WTC11 (cell line): Measurements from ENCODE around the gene ALAS1. TPM values are rescaled to one million over a fixed set of nuclear protein-coding genes. Genes with fewer than 3 reads are reported as not detected.

Source experiments
- ATAC-seq: fragments of 200-7000 bp; cut with Tn5 transposase; 2 replicates; pipeline ENCODE4 v1.10.0; 2021; ENCODE audit warnings: mild to moderate bottlenecking, moderate library complexity
- CTCF ChIA-PET: fragments of 300-600 bp; sonication (Branson Sonifier 250); formaldehyde crosslinking; loops from one replicate; lab custom pipeline; 2021; ENCODE audit warnings: antibody characterized with exemption; lab: Charles Lee
- POLR2A ChIA-PET: fragments of 350-600 bp; sonication (Branson Sonifier 250); formaldehyde crosslinking; loops from one replicate; lab custom pipeline; 2021; ENCODE audit warnings: antibody characterized with exemption; lab: Charles Lee
- DNase-seq: peaks from one replicate; pipeline ENCODE4 v3.0.0; 2021; ENCODE audit warnings: low spot score
- H3K27ac Mint-ChIP-seq: 2 replicates; pipeline ENCODE4 v1.8.0; 2021; ENCODE audit warnings: mixed read lengths
- H3K27me3 Mint-ChIP-seq: 2 replicates; pipeline ENCODE4 v1.8.0; 2021; ENCODE audit warnings: low read depth, mild to moderate bottlenecking, moderate library complexity, mixed read lengths
- H3K36me3 Mint-ChIP-seq: 2 replicates; pipeline ENCODE4 v1.8.0; 2021; ENCODE audit warnings: mixed read lengths
- H3K4me1 Mint-ChIP-seq: 2 replicates; pipeline ENCODE4 v1.8.0; 2022; ENCODE audit warnings: mixed read lengths
- H3K4me3 Mint-ChIP-seq: 2 replicates; pipeline ENCODE4 v1.8.0; 2021; ENCODE audit warnings: mild to moderate bottlenecking, moderate library complexity, mixed read lengths
- H3K9me3 Mint-ChIP-seq: 2 replicates; pipeline ENCODE4 v1.8.0; 2021; ENCODE audit warnings: mixed read lengths
- GABPB1 ChIP-seq: sonication (generic); formaldehyde crosslinking; IDR thresholded peaks from 2 replicates; pipeline ENCODE4 v1.8.1; 2023; ENCODE audit warnings: mild to moderate bottlenecking, missing genetic modification reagents
- MYBL2 ChIP-seq: sonication (generic); formaldehyde crosslinking; IDR thresholded peaks from 2 replicates; pipeline ENCODE4 v1.8.1; 2023; ENCODE audit warnings: mild to moderate bottlenecking, moderate library complexity, missing genetic modification reagents
- NR2C2 ChIP-seq: sonication (generic); formaldehyde crosslinking; IDR thresholded peaks from 2 replicates; pipeline ENCODE4 v1.8.0; 2022; ENCODE audit warnings: mild to moderate bottlenecking, missing genetic modification reagents
- PRRX2 ChIP-seq: fragments of 250-450 bp; sonication (Bioruptor Pico); IDR thresholded peaks from 2 replicates; pipeline ENCODE4 v1.8.0; 2021; ENCODE audit warnings: mild to moderate bottlenecking
- RELA ChIP-seq: sonication (generic); formaldehyde crosslinking; IDR thresholded peaks from 2 replicates; pipeline ENCODE4 v1.8.1; 2022; ENCODE audit warnings: missing genetic modification reagents, mild to moderate bottlenecking, borderline replicate concordance
- SOX15 ChIP-seq: fragments of 250-450 bp; sonication (Bioruptor Pico); IDR thresholded peaks from 2 replicates; pipeline ENCODE4 v1.9.0; 2021; ENCODE audit warnings: mild to moderate bottlenecking
- TEAD4 ChIP-seq: sonication (generic); formaldehyde crosslinking; IDR thresholded peaks from 2 replicates; pipeline ENCODE4 v1.8.0; 2022; ENCODE audit warnings: mild to moderate bottlenecking, missing genetic modification reagents
- ZNF138 ChIP-seq: sonication (generic); formaldehyde crosslinking; conservative IDR thresholded peaks from 2 replicates; pipeline ENCODE4 v1.8.1; 2022; ENCODE audit warnings: mild to moderate bottlenecking, moderate library complexity, missing genetic modification reagents
- ZNF232 ChIP-seq: sonication (generic); formaldehyde crosslinking; IDR thresholded peaks from 2 replicates; pipeline ENCODE4 v1.8.0; 2022; ENCODE audit warnings: mild to moderate bottlenecking, missing genetic modification reagents
- total RNA-seq: library from RNA; stranded (reverse); gene quantifications from 3 replicates; pipeline ENCODE4 v1.2.3, GENCODE V29; 2021
- TF ChIP-seq, protein P1 (sequence below): sonication (generic); formaldehyde crosslinking; IDR thresholded peaks from 2 replicates; pipeline ENCODE4 v1.8.0; 2022; ENCODE audit warnings: missing genetic modification reagents
- TF ChIP-seq, protein P2 (sequence below): sonication (generic); formaldehyde crosslinking; IDR thresholded peaks from 2 replicates; pipeline ENCODE4 v1.8.0; 2023; ENCODE audit warnings: missing genetic modification reagents, mild to moderate bottlenecking, borderline replicate concordance
- TF ChIP-seq, protein P3 (sequence below): sonication (generic); formaldehyde crosslinking; conservative IDR thresholded peaks from 2 replicates; pipeline ENCODE4 v1.8.1; 2023; ENCODE audit warnings: mild to moderate bottlenecking, low read depth, missing genetic modification reagents, moderate library complexity
- TF ChIP-seq, protein P4 (sequence below): sonication (generic); formaldehyde crosslinking; IDR thresholded peaks from 2 replicates; pipeline ENCODE4 v1.8.1; 2022; ENCODE audit warnings: low read depth, missing genetic modification reagents, borderline replicate concordance

The ALAS1 gene
- total RNA-seq, 1 experiment from 2014 or later, result 39.1 TPM

DNA sequence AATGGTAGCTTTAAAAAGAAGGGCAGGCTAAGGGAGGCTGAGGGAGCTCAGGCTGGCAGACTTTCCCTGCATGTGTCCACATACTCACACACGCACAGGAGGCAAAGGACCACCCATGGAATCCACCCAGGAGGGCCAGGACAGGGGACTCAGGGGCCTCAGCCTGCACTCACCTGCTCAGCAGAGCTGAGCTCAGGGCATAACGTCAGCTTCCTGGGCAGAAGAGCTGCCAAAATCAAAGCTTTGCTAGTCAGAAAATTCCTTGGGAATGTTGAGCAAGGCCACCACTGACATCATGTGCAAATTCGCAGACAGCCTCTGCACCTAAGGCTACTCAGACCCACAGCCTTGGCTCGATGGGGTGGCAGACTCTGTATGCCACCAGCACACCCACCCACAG lies 16.4 kb upstream of the ALAS1 start:
- Mint-ChIP-seq H3K27ac (no peak overlapping the region), H3K4me3 (no peak overlapping the region), H3K4me1 (peaks cover 11% of the 10 kb centered on the region; the same call in 1 of the 2 replicates), H3K9me3 (no peaks in the 10 kb centered on the region), H3K36me3 (no peaks in the 10 kb centered on the region), H3K27me3 (peaks cover 2% of the 10 kb centered on the region; the same call in 1 of the 2 replicates)
- ChIA-PET CTCF (interaction anchor here (1.1 kb wide), 1 partner anchor 11 kb away, joined by 3 read pairs; no protein-coding TSS in a partner anchor), POLR2A (no interaction called here)
- ATAC-seq (no peak), DNase-seq (no peak)
- TF ChIP-seq, protein P1, sequence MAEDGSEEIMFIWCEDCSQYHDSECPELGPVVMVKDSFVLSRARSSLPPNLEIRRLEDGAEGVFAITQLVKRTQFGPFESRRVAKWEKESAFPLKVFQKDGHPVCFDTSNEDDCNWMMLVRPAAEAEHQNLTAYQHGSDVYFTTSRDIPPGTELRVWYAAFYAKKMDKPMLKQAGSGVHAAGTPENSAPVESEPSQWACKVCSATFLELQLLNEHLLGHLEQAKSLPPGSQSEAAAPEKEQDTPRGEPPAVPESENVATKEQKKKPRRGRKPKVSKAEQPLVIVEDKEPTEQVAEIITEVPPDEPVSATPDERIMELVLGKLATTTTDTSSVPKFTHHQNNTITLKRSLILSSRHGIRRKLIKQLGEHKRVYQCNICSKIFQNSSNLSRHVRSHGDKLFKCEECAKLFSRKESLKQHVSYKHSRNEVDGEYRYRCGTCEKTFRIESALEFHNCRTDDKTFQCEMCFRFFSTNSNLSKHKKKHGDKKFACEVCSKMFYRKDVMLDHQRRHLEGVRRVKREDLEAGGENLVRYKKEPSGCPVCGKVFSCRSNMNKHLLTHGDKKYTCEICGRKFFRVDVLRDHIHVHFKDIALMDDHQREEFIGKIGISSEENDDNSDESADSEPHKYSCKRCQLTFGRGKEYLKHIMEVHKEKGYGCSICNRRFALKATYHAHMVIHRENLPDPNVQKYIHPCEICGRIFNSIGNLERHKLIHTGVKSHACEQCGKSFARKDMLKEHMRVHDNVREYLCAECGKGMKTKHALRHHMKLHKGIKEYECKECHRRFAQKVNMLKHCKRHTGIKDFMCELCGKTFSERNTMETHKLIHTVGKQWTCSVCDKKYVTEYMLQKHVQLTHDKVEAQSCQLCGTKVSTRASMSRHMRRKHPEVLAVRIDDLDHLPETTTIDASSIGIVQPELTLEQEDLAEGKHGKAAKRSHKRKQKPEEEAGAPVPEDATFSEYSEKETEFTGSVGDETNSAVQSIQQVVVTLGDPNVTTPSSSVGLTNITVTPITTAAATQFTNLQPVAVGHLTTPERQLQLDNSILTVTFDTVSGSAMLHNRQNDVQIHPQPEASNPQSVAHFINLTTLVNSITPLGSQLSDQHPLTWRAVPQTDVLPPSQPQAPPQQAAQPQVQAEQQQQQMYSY (CRISPR knock-in tag), result no peak
- TF ChIP-seq NR2C2 (CRISPR knock-in tag) (no peak), GABPB1 (no peak), TEAD4 (no peak), SOX15 (CRISPR knock-in tag) (no peak), ZNF232 (CRISPR knock-in tag) (no peak), PRRX2 (CRISPR knock-in tag) (no peak), ZNF138 (no peak), RELA (CRISPR knock-in tag) (no peak)
- TF ChIP-seq, protein P2, sequence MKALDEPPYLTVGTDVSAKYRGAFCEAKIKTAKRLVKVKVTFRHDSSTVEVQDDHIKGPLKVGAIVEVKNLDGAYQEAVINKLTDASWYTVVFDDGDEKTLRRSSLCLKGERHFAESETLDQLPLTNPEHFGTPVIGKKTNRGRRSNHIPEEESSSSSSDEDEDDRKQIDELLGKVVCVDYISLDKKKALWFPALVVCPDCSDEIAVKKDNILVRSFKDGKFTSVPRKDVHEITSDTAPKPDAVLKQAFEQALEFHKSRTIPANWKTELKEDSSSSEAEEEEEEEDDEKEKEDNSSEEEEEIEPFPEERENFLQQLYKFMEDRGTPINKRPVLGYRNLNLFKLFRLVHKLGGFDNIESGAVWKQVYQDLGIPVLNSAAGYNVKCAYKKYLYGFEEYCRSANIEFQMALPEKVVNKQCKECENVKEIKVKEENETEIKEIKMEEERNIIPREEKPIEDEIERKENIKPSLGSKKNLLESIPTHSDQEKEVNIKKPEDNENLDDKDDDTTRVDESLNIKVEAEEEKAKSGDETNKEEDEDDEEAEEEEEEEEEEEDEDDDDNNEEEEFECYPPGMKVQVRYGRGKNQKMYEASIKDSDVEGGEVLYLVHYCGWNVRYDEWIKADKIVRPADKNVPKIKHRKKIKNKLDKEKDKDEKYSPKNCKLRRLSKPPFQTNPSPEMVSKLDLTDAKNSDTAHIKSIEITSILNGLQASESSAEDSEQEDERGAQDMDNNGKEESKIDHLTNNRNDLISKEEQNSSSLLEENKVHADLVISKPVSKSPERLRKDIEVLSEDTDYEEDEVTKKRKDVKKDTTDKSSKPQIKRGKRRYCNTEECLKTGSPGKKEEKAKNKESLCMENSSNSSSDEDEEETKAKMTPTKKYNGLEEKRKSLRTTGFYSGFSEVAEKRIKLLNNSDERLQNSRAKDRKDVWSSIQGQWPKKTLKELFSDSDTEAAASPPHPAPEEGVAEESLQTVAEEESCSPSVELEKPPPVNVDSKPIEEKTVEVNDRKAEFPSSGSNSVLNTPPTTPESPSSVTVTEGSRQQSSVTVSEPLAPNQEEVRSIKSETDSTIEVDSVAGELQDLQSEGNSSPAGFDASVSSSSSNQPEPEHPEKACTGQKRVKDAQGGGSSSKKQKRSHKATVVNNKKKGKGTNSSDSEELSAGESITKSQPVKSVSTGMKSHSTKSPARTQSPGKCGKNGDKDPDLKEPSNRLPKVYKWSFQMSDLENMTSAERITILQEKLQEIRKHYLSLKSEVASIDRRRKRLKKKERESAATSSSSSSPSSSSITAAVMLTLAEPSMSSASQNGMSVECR (CRISPR knock-in tag), result no peak
- TF ChIP-seq, protein P3, sequence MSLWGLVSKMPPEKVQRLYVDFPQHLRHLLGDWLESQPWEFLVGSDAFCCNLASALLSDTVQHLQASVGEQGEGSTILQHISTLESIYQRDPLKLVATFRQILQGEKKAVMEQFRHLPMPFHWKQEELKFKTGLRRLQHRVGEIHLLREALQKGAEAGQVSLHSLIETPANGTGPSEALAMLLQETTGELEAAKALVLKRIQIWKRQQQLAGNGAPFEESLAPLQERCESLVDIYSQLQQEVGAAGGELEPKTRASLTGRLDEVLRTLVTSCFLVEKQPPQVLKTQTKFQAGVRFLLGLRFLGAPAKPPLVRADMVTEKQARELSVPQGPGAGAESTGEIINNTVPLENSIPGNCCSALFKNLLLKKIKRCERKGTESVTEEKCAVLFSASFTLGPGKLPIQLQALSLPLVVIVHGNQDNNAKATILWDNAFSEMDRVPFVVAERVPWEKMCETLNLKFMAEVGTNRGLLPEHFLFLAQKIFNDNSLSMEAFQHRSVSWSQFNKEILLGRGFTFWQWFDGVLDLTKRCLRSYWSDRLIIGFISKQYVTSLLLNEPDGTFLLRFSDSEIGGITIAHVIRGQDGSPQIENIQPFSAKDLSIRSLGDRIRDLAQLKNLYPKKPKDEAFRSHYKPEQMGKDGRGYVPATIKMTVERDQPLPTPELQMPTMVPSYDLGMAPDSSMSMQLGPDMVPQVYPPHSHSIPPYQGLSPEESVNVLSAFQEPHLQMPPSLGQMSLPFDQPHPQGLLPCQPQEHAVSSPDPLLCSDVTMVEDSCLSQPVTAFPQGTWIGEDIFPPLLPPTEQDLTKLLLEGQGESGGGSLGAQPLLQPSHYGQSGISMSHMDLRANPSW, result no peak

DNA sequence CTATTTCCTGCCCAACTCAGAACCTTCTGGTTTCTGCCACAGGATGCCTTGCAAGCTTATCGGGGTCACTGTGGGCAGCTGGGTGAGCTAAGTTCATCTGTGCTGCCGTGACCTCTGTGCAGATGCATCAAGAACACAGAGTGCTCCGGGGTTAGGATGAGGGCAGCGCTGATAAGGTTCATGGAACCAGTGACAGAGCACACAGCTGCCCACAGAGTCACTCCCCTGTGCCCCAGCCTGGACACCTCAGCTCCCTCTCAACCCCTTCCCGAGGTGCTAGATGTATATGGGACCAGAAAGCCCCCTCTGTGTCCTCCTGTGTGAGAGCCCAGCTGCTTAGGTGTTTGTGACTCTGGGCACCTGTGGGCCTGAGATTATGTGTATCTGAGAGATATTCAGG lies 15.8 kb upstream of the ALAS1 start:
- no peak for ATAC-seq
- Mint-ChIP-seq H3K36me3 (no peaks in the 10 kb centered on the region), H3K4me1 (peaks cover 10% of the 10 kb centered on the region; the same call in 1 of the 2 replicates), H3K9me3 (no peaks in the 10 kb centered on the region), H3K27me3 (peaks cover 2% of the 10 kb centered on the region; the same call in 1 of the 2 replicates), H3K27ac (no peak overlapping the region), H3K4me3 (no peak overlapping the region)
- no peak for DNase-seq
- ChIA-PET POLR2A (no interaction called here), CTCF (interaction anchor here (1.1 to 1.2 kb wide), 2 partner anchors 12 to 38 kb away, joined by 3 to 4 read pairs; no protein-coding TSS in a partner anchor)
- TF ChIP-seq, protein P4, sequence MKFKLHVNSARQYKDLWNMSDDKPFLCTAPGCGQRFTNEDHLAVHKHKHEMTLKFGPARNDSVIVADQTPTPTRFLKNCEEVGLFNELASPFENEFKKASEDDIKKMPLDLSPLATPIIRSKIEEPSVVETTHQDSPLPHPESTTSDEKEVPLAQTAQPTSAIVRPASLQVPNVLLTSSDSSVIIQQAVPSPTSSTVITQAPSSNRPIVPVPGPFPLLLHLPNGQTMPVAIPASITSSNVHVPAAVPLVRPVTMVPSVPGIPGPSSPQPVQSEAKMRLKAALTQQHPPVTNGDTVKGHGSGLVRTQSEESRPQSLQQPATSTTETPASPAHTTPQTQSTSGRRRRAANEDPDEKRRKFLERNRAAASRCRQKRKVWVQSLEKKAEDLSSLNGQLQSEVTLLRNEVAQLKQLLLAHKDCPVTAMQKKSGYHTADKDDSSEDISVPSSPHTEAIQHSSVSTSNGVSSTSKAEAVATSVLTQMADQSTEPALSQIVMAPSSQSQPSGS (CRISPR knock-in tag), result no peak
- no peak for TF ChIP-seq MYBL2 (CRISPR knock-in tag)
